Measurements from ENCODE around the gene GREB1L.

DNA sequence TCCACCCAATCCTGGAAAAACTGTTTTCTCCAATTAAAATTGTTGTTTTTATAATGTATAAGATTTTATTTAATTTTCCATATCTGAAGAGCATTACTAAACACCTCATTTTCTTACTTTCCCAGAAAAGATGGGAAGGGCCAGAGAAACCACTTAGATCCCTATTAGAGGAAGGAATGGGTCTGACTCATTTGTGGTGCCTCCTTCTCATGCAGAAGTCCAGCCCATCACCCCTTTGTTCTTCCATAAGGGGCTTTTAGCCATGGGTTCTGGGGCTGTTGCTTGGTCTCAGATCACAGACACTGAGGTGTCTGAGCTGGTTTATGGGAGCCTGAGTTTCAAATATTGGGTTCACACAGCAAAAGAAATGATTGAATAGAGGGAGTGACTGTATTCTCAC is 206.3 kb downstream of the GREB1L start:
- TF ChIP-seq, protein P1, sequence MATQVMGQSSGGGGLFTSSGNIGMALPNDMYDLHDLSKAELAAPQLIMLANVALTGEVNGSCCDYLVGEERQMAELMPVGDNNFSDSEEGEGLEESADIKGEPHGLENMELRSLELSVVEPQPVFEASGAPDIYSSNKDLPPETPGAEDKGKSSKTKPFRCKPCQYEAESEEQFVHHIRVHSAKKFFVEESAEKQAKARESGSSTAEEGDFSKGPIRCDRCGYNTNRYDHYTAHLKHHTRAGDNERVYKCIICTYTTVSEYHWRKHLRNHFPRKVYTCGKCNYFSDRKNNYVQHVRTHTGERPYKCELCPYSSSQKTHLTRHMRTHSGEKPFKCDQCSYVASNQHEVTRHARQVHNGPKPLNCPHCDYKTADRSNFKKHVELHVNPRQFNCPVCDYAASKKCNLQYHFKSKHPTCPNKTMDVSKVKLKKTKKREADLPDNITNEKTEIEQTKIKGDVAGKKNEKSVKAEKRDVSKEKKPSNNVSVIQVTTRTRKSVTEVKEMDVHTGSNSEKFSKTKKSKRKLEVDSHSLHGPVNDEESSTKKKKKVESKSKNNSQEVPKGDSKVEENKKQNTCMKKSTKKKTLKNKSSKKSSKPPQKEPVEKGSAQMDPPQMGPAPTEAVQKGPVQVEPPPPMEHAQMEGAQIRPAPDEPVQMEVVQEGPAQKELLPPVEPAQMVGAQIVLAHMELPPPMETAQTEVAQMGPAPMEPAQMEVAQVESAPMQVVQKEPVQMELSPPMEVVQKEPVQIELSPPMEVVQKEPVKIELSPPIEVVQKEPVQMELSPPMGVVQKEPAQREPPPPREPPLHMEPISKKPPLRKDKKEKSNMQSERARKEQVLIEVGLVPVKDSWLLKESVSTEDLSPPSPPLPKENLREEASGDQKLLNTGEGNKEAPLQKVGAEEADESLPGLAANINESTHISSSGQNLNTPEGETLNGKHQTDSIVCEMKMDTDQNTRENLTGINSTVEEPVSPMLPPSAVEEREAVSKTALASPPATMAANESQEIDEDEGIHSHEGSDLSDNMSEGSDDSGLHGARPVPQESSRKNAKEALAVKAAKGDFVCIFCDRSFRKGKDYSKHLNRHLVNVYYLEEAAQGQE (IDR thresholded peaks at IDR 0.05; ENCODE audit: borderline replicate concordance) = no peak
- TF ChIP-seq CTCF (IDR thresholded peaks at IDR 0.05; ENCODE audit: poor library complexity, severe bottlenecking) = no peak
